ENCODE measurements around the gene POU5F1.
"Not testable (repeated sequence)": the region's sequence is repeated elsewhere in the genome, so short reads cannot be mapped to it uniquely, and the experiment has no call there.

The POU5F1 gene

GRCh38 chr6:31170600-31170881, at the start of gene POU5F1:
TSS of gene POU5F1 (minus strand) at chr6:31170682. CDS start at chr6:31170620, 62 bp downstream.
- DNase-seq, result no peak

- DNase-seq, result no peak
These were observed 45.9 kb upstream of the POU5F1 start for GRCh38 chr6:31216208-31216898.

DNA sequence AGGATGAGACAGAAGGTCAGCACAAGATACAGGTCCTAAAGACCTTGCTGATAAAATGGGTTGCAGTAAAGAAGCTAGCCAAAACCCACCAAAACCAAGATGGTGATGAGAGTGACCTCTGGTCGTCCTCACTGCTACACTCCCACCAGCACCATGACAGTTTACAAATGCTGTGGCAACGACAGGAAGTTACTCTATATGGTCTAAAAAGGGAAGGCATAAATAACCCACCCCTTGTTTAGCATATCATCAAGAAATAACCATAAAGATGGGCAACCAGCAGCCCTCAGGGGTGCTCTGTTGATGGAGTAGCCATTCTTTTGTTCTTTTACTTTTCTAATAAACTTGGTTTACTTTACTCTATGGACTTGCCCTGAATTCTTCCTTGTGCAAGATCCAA, 44.7 kb upstream of the POU5F1 start:
- DNase-seq, result not testable (repeated sequence)

GRCh38 chr6:31214516-31214915, 44.0 kb upstream of the POU5F1 start:
- no peak for DNase-seq

- no peak for DNase-seq
These were observed 40.5 kb upstream of the POU5F1 start for GRCh38 chr6:31210741-31211532.

DNA sequence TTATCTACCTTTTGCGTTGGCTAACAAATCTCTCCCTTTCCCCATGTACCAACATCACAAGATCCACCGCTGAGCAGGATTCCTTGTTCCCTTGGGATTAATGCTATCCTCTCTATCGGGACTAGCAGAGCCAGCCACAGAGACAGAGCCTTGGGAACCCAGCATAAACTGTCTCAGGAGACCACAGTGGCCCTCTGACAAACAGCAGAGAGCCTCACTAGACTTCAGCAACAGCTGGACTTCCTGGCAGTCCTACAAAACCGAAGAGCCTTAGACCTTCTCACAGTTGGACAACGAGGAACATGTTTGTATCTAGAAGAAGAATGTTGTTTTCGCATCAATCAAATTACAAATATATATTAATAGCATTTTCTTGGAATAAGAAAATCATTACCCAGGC, 39.6 kb upstream of the POU5F1 start:
- no peak for DNase-seq

DNA sequence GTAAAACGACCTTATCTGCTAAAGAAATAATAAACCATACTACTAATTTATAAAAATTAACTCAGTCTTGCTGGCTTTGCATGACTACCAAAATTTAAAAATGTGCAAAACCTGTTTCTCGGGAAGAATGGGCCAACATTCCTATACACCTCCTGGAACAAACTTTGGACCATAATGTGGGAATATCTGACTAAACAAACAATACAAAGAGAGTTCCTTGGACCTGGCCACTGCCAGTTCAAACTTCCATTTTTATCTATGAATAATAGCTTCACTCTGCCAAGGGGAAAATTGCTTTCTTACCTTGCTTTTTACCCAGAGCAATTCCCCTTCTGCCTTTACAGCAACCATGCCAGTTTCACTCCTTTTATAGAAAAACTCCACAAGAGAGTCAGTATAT, 38.7 kb upstream of the POU5F1 start:
- no peak for DNase-seq

- no peak for DNase-seq
These were observed 38.0 kb upstream of the POU5F1 start for GRCh38 chr6:31208506-31208905.

GRCh38 chr6:31205638-31206037, 35.2 kb upstream of the POU5F1 start:
- DNase-seq, result no peak

DNA sequence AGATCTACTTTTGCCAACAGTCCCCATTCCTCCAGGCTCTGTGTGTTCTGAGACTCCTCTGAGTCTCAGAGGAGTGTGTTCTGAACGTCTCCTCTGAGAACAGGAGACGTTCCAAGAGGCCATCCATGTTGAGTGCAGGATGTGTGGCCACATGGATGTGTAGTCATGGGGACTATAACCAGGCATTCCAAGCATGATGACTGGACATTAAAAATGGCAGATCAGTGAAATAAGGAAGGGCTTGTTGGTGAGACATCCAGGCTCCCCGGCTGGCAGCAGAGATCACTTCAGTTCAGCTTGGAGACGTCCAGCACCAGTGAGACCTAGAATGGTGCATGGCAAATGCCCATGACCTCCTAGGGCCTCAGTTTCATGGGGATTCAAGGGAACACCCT, 34.3 kb upstream of the POU5F1 start:
- no peak for DNase-seq

- peak; percentile 71 to 75 for DNase-seq
These were observed 33.0 kb upstream of the POU5F1 start for GRCh38 chr6:31203345-31203979.

GRCh38 chr6:31202259-31203166, 32.0 kb upstream of the POU5F1 start:
- DNase-seq, result no peak

GRCh38 chr6:31199105-31199452, 28.6 kb upstream of the POU5F1 start:
- DNase-seq, result not testable (repeated sequence)

GRCh38 chr6:31197559-31198305, 27.2 kb upstream of the POU5F1 start:
- peak; percentile 97 to 98 for DNase-seq

- peak in 1 of 2 donors; percentile 42 for DNase-seq
These were observed 26.0 kb upstream of the POU5F1 start for GRCh38 chr6:31196251-31197022.

DNA sequence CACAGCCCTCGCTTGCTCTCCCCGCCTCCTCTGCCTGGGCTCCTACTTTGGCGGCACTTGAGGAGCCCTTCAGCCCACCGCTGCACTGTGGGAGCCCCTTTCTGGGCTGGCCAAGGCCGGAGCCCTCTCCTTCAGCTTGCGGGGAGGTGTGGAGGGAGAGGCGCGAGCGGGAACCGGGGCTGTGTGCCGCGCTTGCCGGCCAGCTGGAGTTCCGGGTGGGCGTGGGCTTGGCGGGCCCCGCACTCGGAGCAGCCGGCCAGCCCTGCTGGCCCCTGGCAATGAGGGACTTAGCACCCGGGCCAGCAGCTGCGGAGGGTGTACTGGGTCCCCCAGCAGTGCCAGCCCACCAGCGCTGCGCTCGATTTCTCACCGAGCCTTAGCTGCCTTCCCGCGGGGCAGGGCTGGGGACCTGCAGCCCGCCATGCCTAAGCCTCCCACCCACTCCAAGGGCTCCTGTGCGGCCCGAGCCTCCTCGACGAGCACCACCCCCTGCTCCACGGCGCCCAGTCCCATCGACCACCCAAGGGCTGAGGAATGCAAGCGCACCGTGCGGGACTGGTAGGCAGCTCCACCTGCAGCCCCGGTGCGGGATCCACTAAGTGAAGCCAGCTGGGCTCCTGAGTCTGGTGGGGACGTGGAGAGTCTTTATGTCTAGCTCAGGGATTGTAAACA, 25.0 kb upstream of the POU5F1 start:
- DNase-seq, result not testable (repeated sequence)

- DNase-seq, result no peak
These were observed 23.8 kb upstream of the POU5F1 start for GRCh38 chr6:31194061-31194834.

GRCh38 chr6:31193206-31193605, 22.7 kb upstream of the POU5F1 start:
- no peak for DNase-seq

DNA sequence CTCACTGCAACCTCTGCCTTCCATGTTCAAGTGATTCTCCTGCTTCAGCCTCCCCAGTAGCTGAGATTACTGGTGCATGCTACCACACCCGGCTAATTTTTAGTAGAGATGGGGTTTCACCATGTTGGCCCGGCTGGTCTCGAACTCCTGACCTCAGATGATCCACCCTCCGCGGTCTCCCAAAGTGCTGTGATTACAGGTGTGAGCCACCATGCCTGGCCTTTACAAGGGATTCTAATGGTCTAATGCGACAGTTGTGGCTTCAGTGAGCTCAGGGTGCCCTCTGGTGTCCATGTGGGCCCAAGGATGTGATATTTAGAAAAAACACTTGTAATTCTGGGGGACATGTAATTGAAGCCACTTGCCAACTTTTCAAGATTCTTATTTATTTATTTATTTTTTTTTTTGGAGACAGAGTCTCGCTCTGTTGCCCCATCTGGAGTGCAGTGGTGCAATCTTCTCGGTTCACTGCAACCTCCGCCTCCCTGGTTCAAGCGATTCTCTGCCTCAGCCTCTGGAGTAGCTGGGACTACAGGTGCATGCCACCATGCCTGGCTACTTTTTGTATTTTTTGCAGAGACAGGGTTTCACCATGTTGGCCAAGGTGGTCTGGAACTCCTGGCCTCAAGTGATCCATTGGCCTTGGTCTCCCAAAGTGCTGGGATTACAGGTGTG, 22.1 kb upstream of the POU5F1 start:
- peak; percentile 64 to 77 for DNase-seq

GRCh38 chr6:31190488-31190887, 20.0 kb upstream of the POU5F1 start:
- DNase-seq, result no peak
